COR-L47 (cell line): Measurements from ENCODE around the gene RBM22.

ENCODE experiments used
- DNase-seq: peaks from one replicate; lab custom pipeline; 2025; lab: John Stamatoyannopoulos, UW

RBM22 gene

GRCh38 chr5:150672237-150672883 lies 28.5 kb downstream of the RBM22 start:
- no peak for DNase-seq

- no peak for DNase-seq
Observed at GRCh38 chr5:150671509-150672236, 29.2 kb downstream of the RBM22 start.

GRCh38 chr5:150670948-150671310 lies 29.9 kb downstream of the RBM22 start:
- no peak for DNase-seq

GRCh38 chr5:150670275-150670947 lies 30.5 kb downstream of the RBM22 start:
- no peak for DNase-seq

GRCh38 chr5:150665044-150665443 lies 35.8 kb downstream of the RBM22 start:
- DNase-seq = no peak

GRCh38 chr5:150663936-150664335 lies 36.9 kb downstream of the RBM22 start:
- no peak for DNase-seq

GRCh38 chr5:150662731-150663516 lies 37.9 kb downstream of the RBM22 start:
- DNase-seq = no peak

GRCh38 chr5:150661821-150662596 lies 38.9 kb downstream of the RBM22 start:
- no peak for DNase-seq

- no peak for DNase-seq
Observed at GRCh38 chr5:150661086-150661485, 39.8 kb downstream of the RBM22 start, which contains the start of gene MYOZ3. Gene MYOZ3, plus strand, starts transcription at chr5:150661251. Its CDS starts 1,691 bp downstream, at chr5:150662942.

- DNase-seq = no peak
Observed at GRCh38 chr5:150660108-150660831, 40.6 kb downstream of the RBM22 start.

- DNase-seq = no peak
Observed at GRCh38 chr5:150659360-150660107, 41.3 kb downstream of the RBM22 start.

- DNase-seq = no peak
Observed at GRCh38 chr5:150658699-150659265, 42.1 kb downstream of the RBM22 start.

- DNase-seq = no peak
Observed at GRCh38 chr5:150658121-150658520, 42.7 kb downstream of the RBM22 start.

GRCh38 chr5:150656191-150657132 lies 44.4 kb downstream of the RBM22 start:
- DNase-seq = peak; percentile 76

GRCh38 chr5:150655221-150655620 lies 45.6 kb downstream of the RBM22 start:
- DNase-seq = no peak

GRCh38 chr5:150653762-150654556 lies 46.9 kb downstream of the RBM22 start:
- no peak for DNase-seq

GRCh38 chr5:150653145-150653761 lies 47.6 kb downstream of the RBM22 start:
- DNase-seq = no peak
